WERI-Rb-1 (cell line): Measurements from ENCODE around the gene EFTUD2.
"Not testable (repeated sequence)": the region's sequence is repeated elsewhere in the genome, so short reads cannot be mapped to it uniquely, and the experiment has no call there.

ENCODE experiments used
- DNase-seq: peaks from one replicate; pipeline ENCODE4 v3.0.0-alpha.2; 2020
- H3K27ac ChIP-seq: fragments of 250-450 bp; sonication (Bioruptor Pico); 2 replicates; pipeline ENCODE4 v1.5.1; 2020; ENCODE audit warnings: mild to moderate bottlenecking, moderate library complexity
- H3K27me3 ChIP-seq: fragments of 250-450 bp; sonication (Bioruptor Pico); 2 replicates; pipeline ENCODE4 v1.5.1; 2021; ENCODE audit warnings: mild to moderate bottlenecking, low read depth, moderate library complexity; ENCODE audit not compliant: insufficient read depth, severe bottlenecking
- H3K36me3 ChIP-seq: fragments of 250-450 bp; sonication (Bioruptor Pico); 2 replicates; pipeline ENCODE4 v1.5.1; 2020; ENCODE audit warnings: mild to moderate bottlenecking, moderate library complexity
- H3K4me3 ChIP-seq: 2 replicates; pipeline ENCODE4 v1.5.1; 2011; ENCODE audit warnings: low read depth, mild to moderate bottlenecking, control low read depth, low read length
- H3K9me3 ChIP-seq: fragments of 250-450 bp; sonication (Bioruptor Pico); 2 replicates; pipeline ENCODE4 v1.5.1; 2021; ENCODE audit warnings: mild to moderate bottlenecking, moderate library complexity; ENCODE audit not compliant: severe bottlenecking
- TF ChIP-seq, protein P1 (sequence below): IDR thresholded peaks from 2 replicates; pipeline ENCODE4 v1.5.1; 2011; ENCODE audit warnings: low read depth, mild to moderate bottlenecking, control low read depth, inconsistent platforms, low read length

EFTUD2 gene

DNA sequence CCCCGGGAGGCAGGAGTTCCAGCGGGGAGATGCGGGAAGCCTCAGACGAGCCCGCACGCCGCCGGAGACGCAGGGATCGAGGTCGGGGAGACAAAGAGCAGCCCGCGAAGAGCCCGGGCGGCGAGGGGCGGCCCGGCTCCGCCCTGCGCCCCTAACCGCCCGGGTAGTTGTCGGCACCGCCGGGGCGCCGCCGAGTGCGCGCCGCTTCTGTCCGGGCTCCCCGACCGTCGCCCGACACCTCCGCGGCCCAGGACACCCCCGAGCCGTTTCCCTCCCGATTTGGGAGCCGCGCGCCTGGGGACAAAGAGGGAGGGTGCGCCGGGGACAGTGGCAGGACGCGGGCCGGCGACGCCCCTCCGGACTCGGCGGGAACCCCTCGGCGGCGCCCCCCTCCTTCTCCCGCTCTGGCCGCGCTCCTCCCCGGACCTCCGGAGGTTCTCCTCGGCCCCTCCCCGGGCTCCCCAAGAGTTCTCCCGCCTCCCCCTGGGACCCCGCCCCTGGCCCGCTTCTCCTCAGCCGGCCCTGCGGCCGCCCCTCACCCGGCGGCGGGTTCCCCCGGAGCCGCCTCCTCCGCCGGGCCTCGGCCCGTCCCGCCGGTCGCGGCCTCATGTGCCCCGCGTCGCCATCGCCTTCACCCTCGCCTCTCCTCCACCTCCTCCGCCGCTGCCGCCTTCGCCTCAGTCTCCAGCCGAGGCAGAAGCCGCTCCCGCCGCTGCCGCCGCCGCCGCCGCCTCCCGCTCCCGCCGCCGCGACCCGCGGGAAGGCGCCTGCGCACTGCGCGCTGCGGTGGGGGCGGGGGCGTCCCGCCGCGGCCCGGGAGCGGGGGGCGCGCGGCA is 69.5 kb downstream of the EFTUD2 start, which contains the start of gene GJC1:
GJC1 (minus strand) TSS at position 765 of the 836 bp plus-strand sequence. CDS start 24,470 bp downstream, outside the sequence.
- Histone ChIP-seq H3K36me3 (peaks cover 22% of the 10 kb centered on the region), H3K4me3 (peak within 1 kb of the TSS; percentile 95), H3K9me3 (no peaks in the 10 kb centered on the region), H3K27ac (peak within 1 kb of the TSS; percentile 90), H3K27me3 (no peaks in the 10 kb centered on the region)
- DNase-seq = peak; percentile 76
- TF ChIP-seq, protein P1, sequence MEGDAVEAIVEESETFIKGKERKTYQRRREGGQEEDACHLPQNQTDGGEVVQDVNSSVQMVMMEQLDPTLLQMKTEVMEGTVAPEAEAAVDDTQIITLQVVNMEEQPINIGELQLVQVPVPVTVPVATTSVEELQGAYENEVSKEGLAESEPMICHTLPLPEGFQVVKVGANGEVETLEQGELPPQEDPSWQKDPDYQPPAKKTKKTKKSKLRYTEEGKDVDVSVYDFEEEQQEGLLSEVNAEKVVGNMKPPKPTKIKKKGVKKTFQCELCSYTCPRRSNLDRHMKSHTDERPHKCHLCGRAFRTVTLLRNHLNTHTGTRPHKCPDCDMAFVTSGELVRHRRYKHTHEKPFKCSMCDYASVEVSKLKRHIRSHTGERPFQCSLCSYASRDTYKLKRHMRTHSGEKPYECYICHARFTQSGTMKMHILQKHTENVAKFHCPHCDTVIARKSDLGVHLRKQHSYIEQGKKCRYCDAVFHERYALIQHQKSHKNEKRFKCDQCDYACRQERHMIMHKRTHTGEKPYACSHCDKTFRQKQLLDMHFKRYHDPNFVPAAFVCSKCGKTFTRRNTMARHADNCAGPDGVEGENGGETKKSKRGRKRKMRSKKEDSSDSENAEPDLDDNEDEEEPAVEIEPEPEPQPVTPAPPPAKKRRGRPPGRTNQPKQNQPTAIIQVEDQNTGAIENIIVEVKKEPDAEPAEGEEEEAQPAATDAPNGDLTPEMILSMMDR = no peak

DNA sequence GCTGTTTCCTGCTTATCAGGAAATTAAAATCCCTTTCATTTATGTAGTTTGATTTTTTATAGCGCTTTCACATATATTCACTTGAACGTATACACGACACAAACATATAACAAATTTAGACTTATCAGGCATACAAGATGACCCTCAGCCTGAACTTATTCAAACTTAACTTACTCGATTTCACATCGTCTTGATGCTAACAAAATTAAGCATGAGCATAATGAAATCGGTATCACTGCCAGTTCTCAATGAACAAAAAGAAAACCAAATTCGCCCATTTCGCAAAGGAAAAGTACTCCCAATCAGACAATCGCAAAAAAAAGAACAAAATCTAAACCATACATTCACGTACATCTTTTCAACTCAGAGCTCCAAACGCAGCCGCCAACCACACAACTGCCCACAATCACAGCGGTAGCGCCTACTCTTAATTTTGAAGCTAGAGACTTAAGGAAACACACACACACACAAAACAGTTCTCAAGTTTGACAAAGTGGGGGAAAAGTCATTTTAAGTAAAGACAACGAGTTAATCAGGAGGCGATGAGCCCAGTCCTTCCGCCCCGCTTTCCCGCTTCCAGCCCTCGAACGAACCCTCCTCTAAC is 70.2 kb downstream of the EFTUD2 start:
- Histone ChIP-seq H3K9me3 (no peaks in the 10 kb centered on the region), H3K27me3 (no peaks in the 10 kb centered on the region), H3K27ac (peak overlapping the region; percentile 90), H3K36me3 (peaks cover 27% of the 10 kb centered on the region), H3K4me3 (peak overlapping the region; percentile 95)
- no peak for DNase-seq
- TF ChIP-seq, protein P1 = no peak

DNA sequence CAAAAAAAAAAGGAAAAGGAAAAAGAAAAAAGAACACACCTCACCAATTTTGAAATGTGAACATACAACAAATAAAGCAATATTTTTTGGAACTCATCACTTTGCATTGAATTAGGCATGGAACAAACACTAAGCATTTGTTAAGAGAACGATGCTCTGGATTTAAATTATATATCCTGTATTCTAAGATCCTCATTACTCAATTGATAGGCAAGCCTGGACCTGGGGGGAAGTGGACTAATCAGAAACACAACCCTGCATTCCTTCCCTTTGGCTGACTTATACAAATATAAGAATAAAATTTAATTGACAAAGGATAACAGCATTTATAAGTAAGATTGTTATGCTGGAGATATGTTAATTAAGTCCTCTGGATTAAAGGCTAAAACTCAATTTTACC is 71.4 kb downstream of the EFTUD2 start:
- Histone ChIP-seq H3K27ac (no peak overlapping the region), H3K36me3 (peaks cover 35% of the 10 kb centered on the region), H3K27me3 (no peaks in the 10 kb centered on the region), H3K9me3 (no peaks in the 10 kb centered on the region), H3K4me3 (no peak overlapping the region; the same call in 1 of the 2 replicates)
- TF ChIP-seq, protein P1 = no peak
- no peak for DNase-seq

DNA sequence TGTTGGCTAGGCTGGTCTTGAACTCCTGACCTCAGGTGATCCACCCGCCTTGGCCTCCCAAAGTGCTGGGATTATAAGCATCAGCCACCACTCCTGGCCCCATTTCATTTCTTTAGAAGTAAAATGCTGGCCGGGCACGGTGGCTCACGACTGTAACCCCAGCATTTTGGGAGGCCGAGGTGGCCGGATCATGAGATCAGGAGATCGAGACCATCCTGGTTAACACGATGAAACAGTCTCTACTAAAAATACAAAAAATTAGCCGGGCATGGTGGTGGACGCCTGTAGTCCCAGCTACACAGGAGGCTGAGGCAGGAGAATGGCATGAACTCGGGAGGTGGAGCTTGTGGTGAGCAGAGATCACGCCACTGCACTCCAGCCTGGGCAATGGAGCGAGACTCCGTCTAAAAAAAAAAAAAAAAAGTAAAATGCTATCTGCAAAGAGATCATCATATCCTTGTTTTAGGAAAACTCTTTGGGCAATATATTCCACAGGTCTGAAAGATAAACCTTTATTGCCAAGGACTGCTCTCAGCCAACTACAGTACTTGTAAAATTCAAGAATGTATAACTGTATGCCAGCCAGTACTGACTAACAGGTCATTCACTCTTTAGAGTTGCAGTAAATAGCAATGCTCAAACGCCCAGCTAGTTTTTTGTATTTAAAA is 73.0 kb downstream of the EFTUD2 start:
- H3K9me3 ChIP-seq = no peaks in the 10 kb centered on the region
- H3K27me3 ChIP-seq = no peaks in the 10 kb centered on the region
- DNase-seq = no peak
- H3K36me3 ChIP-seq = peaks cover 46% of the 10 kb centered on the region
- TF ChIP-seq, protein P1 = no peak
- H3K27ac ChIP-seq = no peak overlapping the region
- no peak overlapping the region for H3K4me3 ChIP-seq

DNA sequence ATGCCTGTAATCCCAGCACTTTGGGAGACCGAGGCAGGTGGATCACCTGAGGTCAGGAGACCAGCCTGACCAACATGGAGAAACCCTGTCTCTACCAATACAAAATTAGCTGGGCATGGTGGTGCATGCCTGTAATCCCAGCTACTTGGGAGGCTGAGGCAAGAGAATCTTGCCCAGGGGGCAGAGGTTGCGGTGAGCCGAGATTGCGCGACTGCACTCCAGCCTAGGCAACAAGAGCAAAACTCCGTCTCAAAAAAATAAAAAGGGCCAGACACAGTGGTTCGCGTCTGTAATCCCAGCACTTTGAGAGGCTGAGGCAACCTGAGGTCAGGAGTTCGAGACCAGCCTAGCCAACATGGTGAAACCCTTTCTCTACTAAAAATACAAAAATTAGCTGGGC is 74.0 kb downstream of the EFTUD2 start:
- H3K36me3 ChIP-seq = peaks cover 51% of the 10 kb centered on the region
- not testable (repeated sequence) for H3K27ac ChIP-seq, H3K27me3 ChIP-seq, H3K4me3 ChIP-seq, DNase-seq, H3K9me3 ChIP-seq

DNA sequence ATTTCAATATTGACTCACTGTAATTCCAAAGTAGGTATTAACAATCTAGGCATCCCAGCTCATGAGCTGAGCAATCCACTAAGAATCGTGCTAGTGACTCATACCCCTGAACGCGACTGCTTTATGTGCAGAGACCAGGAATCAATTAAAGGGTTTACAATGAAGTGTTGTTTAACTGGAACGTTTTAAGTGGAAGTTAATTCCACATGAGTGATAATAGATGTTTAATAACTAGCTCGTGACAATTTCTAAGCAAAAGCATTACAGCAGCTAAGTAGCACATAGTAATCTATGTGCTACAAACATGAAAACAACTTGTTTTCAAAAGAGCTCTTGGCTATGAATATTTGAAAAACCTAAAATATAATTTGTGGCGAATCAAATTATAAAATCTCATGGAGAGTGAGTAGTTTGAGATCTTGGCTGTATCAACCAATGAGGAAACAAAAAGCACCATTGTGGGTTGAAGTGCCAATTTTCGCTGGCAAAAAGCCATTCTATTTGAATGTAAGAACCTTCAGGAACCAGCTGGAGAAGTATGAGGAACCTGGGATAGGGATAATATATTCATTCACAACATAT is 78.5 kb downstream of the EFTUD2 start:
- Histone ChIP-seq H3K36me3 (peaks cover 60% of the 10 kb centered on the region), H3K9me3 (no peaks in the 10 kb centered on the region), H3K27me3 (no peaks in the 10 kb centered on the region), H3K27ac (no peak overlapping the region), H3K4me3 (no peak overlapping the region)
- no peak for DNase-seq
- TF ChIP-seq, protein P1 = no peak

DNA sequence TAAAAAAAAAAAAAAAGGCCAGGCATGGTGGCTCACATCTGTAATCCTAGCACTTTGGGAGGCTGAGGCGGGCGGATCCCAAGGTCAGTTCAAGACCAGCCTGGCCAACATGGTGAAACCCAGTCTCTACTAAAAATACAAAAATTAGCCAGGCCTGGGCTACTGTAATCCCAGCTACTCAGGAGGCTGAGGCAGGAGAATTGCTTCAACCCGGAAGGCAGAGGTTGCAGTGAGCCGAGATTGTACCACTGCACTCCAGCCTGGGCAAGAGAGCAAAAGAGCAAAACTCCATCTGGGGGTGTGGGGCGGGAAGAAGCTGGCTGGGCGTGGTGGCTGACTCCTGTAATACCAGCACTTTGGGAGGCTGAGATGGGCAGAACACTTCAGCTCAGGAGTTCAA is 80.7 kb downstream of the EFTUD2 start:
- H3K27ac ChIP-seq, H3K4me3 ChIP-seq, H3K9me3 ChIP-seq, H3K27me3 ChIP-seq, DNase-seq: not testable (repeated sequence)
- peaks cover 70% of the 10 kb centered on the region for H3K36me3 ChIP-seq
